GM23248 (cell line): Measurements from ENCODE around the gene EPHB4.

Source experiments
- EZH2 ChIP-seq: fragments of 200-600 bp; sonication (generic); IDR thresholded peaks from 2 replicates; pipeline ENCODE4 v1.6.1; 2018; ENCODE audit warnings: antibody characterized with exemption, mild to moderate bottlenecking; ENCODE audit not compliant: insufficient read depth, poor library complexity, severe bottlenecking
- EZH2phosphoT487 ChIP-seq: fragments of 200-600 bp; sonication (generic); IDR thresholded peaks from 2 replicates; pipeline ENCODE4 v1.6.1; 2018; ENCODE audit warnings: antibody characterized with exemption, moderate library complexity, mild to moderate bottlenecking, low read depth; ENCODE audit not compliant: insufficient read depth

DNA sequence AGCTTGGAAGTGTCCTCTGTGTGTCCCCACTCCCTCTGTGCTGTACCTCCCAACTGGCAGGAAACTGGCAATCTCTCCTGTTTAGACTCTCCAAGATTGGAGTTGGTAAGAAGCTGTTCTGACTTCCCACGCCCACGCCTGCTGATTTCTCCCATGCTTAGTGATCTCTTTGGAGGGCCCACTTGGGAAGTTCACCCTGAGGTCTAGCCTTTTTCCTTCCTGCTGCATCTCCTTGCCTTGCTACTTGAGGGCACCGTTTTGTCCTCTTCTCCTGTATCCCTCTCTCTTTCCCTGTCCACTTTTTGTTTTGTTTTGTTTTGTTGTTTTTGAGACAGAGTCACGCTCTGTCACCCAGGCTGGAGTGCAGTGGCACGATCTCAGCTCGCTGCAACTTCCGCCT lies 58.5 kb downstream of the EPHB4 start:
- TF ChIP-seq EZH2 = no peak
- TF ChIP-seq EZH2phosphoT487 = no peak
